NCI-H1436 (cell line): ENCODE data around the gene HSPA14.
"Not testable (repeated sequence)": the region's sequence is repeated elsewhere in the genome, so short reads cannot be mapped to it uniquely, and the experiment has no call there.

Experiments
- DNase-seq: peaks from one replicate; lab custom pipeline; 2025; lab: John Stamatoyannopoulos, UW

Gene HSPA14

GRCh38 chr10:14884082-14884481 lies 46.0 kb downstream of the HSPA14 start:
- DNase-seq = no peak

GRCh38 chr10:14889318-14889717 lies 51.2 kb downstream of the HSPA14 start:
- no peak for DNase-seq

GRCh38 chr10:14891151-14891550 lies 53.0 kb downstream of the HSPA14 start:
- DNase-seq = no peak

- DNase-seq = peak; percentile 1
Observed at GRCh38 chr10:14904316-14904732, 66.2 kb downstream of the HSPA14 start.

GRCh38 chr10:14904864-14905263 lies 66.8 kb downstream of the HSPA14 start:
- DNase-seq = no peak

- DNase-seq = no peak
Observed at GRCh38 chr10:14905890-14906289, 67.8 kb downstream of the HSPA14 start.

GRCh38 chr10:14906765-14907164 lies 68.7 kb downstream of the HSPA14 start:
- DNase-seq = no peak

- not testable (repeated sequence) for DNase-seq
Observed at GRCh38 chr10:14907591-14907990, 69.5 kb downstream of the HSPA14 start.

GRCh38 chr10:14909101-14909500 lies 71.0 kb downstream of the HSPA14 start:
- DNase-seq = no peak

- DNase-seq = no peak
Observed at GRCh38 chr10:14910953-14911352, 72.8 kb downstream of the HSPA14 start.

- DNase-seq = no peak
Observed at GRCh38 chr10:14911801-14912200, 73.7 kb downstream of the HSPA14 start.

- DNase-seq = no peak
Observed at GRCh38 chr10:14916600-14916999, 78.5 kb downstream of the HSPA14 start.

GRCh38 chr10:14917827-14918226 lies 79.7 kb downstream of the HSPA14 start:
- no peak for DNase-seq

GRCh38 chr10:14918964-14919363 lies 80.9 kb downstream of the HSPA14 start:
- DNase-seq = no peak
